Neural crest cell (in vitro differentiated cells): ENCODE measurements around the gene COQ8B. TPM values are rescaled to one million over a fixed set of nuclear protein-coding genes. Genes with fewer than 3 reads are reported as not detected.

Source experiments
- DNase-seq: peaks from one replicate; pipeline ENCODE4 v3.0.0; 2021; ENCODE audit warnings: low read depth, mixed read lengths, low spot score
- H3K27ac Mint-ChIP-seq: one replicate; pipeline ENCODE4 v1.8.0; 2021; ENCODE audit warnings: mild to moderate bottlenecking, mixed read lengths; ENCODE audit not compliant: unreplicated experiment
- H3K27me3 Mint-ChIP-seq: 2 replicates; pipeline ENCODE4 v1.8.0; 2021; ENCODE audit warnings: low read depth, mild to moderate bottlenecking, mixed read lengths
- H3K36me3 Mint-ChIP-seq: 2 replicates; pipeline ENCODE4 v1.8.0; 2021; ENCODE audit warnings: low read depth, mild to moderate bottlenecking, mixed read lengths
- H3K4me1 Mint-ChIP-seq: 2 replicates; pipeline ENCODE4 v1.8.0; 2021; ENCODE audit warnings: mixed read lengths
- H3K4me3 Mint-ChIP-seq: one replicate; pipeline ENCODE4 v1.8.0; 2021; ENCODE audit warnings: mild to moderate bottlenecking, mixed read lengths
- H3K9me3 Mint-ChIP-seq: 2 replicates; pipeline ENCODE4 v1.8.0; 2021; ENCODE audit warnings: mixed read lengths
- total RNA-seq: library from RNA; stranded (reverse); gene quantifications from 2 replicates; pipeline ENCODE4 v1.2.1, GENCODE V29; 2021
- TF ChIP-seq, protein P1 (sequence below): fragments of 200-600 bp; sonication (generic); conservative IDR thresholded peaks from 2 replicates; pipeline ENCODE4 v1.5.0; 2021; ENCODE audit warnings: antibody characterized with exemption, mild to moderate bottlenecking

The COQ8B gene
- total RNA-seq, 1 donor from 2014 or later, result 45.1 TPM

DNA sequence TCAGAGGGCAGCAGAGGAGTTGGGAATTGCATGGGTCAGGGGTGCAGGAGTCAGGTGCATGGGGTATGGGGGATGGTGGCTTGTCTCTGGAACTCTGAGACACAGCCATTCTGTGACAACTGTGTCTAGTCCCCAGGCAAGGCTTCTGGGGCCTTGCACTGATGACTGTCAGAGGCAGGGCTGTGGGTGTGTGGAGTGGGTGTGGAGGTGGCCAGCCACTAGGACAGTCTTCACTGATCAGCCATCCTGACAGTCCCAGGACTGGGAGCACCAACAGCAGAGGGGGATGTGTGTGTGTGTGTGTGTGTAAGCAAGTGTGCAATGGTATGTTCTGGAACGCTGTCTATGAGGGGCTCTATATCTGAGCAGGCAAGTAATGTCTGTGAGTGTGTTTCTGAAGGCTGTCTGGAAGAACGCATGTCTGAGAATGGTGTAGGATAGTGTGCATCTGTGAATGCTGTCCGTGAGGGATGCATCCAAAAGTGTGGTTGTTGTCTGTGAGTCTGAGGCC lies 31.6 kb downstream of the COQ8B start:
- H3K27ac Mint-ChIP-seq, result no peak overlapping the region
- H3K9me3 Mint-ChIP-seq, result no peaks in the 10 kb centered on the region
- no peaks in the 10 kb centered on the region for H3K27me3 Mint-ChIP-seq
- no peak for DNase-seq
- H3K36me3 Mint-ChIP-seq, result peaks cover 13% of the 10 kb centered on the region
- TF ChIP-seq, protein P1, sequence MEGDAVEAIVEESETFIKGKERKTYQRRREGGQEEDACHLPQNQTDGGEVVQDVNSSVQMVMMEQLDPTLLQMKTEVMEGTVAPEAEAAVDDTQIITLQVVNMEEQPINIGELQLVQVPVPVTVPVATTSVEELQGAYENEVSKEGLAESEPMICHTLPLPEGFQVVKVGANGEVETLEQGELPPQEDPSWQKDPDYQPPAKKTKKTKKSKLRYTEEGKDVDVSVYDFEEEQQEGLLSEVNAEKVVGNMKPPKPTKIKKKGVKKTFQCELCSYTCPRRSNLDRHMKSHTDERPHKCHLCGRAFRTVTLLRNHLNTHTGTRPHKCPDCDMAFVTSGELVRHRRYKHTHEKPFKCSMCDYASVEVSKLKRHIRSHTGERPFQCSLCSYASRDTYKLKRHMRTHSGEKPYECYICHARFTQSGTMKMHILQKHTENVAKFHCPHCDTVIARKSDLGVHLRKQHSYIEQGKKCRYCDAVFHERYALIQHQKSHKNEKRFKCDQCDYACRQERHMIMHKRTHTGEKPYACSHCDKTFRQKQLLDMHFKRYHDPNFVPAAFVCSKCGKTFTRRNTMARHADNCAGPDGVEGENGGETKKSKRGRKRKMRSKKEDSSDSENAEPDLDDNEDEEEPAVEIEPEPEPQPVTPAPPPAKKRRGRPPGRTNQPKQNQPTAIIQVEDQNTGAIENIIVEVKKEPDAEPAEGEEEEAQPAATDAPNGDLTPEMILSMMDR, result no peak
- no peak overlapping the region for H3K4me3 Mint-ChIP-seq
- H3K4me1 Mint-ChIP-seq, result no peaks in the 10 kb centered on the region

GRCh38 chr19:40684280-40684679 lies 32.4 kb downstream of the COQ8B start:
- Mint-ChIP-seq H3K27ac (no peak overlapping the region), H3K36me3 (peaks cover 13% of the 10 kb centered on the region), H3K4me1 (no peaks in the 10 kb centered on the region), H3K4me3 (no peak overlapping the region), H3K27me3 (no peaks in the 10 kb centered on the region), H3K9me3 (no peaks in the 10 kb centered on the region)
- TF ChIP-seq, protein P1, result no peak
- no peak for DNase-seq

DNA sequence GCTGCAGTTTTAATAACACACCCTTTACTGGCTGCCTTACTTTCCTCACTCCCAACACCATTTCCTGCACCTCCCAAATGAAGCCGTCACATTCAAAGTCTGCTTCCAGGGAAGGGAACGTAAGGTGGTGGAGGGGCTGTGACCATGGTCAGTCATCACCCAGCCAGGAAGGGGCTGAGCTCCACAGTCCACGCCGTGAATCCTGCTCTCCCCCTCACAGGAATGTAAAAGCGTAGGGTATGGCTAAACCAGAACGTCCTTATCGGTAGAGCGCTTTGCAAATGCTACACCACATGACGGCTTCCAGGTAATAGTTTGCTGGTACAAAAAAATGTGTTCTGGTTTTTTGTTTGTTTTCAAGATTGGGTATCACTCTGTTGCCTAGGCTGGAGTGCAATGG lies 33.2 kb downstream of the COQ8B start:
- Mint-ChIP-seq H3K4me3 (no peak overlapping the region), H3K27me3 (no peaks in the 10 kb centered on the region), H3K27ac (no peak overlapping the region), H3K36me3 (peaks cover 13% of the 10 kb centered on the region), H3K9me3 (no peaks in the 10 kb centered on the region), H3K4me1 (no peaks in the 10 kb centered on the region)
- TF ChIP-seq, protein P1, result no peak
- no peak for DNase-seq

DNA sequence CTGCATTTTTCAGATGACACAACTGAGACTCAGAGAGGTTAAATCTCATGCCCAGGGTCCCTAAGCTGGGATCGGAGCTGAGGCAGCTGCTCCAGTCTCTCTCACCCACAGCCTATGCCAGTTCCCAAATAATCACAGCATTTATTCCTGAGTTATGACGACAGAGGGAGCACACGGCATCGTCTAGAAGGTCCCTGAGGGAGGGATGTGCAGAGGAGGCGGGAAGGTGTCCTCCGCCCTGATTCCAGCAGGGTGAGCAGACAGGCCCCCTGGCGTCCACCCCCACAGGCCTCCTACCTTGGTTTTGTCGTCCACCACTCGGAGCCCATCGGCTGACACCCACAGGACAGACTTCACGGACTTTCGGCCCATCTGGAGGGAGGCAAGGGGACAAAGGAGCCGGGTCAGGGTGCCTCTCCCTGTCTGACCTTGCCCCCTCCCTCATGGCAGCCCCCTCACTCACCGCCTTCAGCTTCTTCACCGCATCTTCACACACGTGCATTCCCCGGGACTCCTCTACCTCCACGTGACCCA lies 34.2 kb downstream of the COQ8B start:
- Mint-ChIP-seq H3K4me1 (no peaks in the 10 kb centered on the region), H3K27ac (no peak overlapping the region), H3K27me3 (no peaks in the 10 kb centered on the region), H3K4me3 (no peak overlapping the region), H3K36me3 (peaks cover 16% of the 10 kb centered on the region), H3K9me3 (no peaks in the 10 kb centered on the region)
- no peak for DNase-seq
- TF ChIP-seq, protein P1, result no peak

GRCh38 chr19:40681039-40681438 lies 35.6 kb downstream of the COQ8B start:
- Mint-ChIP-seq H3K9me3 (no peaks in the 10 kb centered on the region), H3K4me3 (no peak overlapping the region), H3K4me1 (no peaks in the 10 kb centered on the region), H3K36me3 (peaks cover 14% of the 10 kb centered on the region), H3K27me3 (no peaks in the 10 kb centered on the region), H3K27ac (no peak overlapping the region)
- TF ChIP-seq, protein P1, result no peak
- no peak for DNase-seq
